HUDEP-2 (cell line): ENCODE results near the gene METTL16.
"Not testable (repeated sequence)": the region's sequence is repeated elsewhere in the genome, so short reads cannot be mapped to it uniquely, and the experiment has no call there.

Experiments
- DNase-seq, 76 experiments: peaks; one replicate each; lab custom pipeline; 2025; ENCODE audit not compliant: unreplicated experiment in 76 of 76; lab: John Stamatoyannopoulos, UW

Gene METTL16

GRCh38 chr17:2453325-2453724 lies 58.4 kb downstream of the METTL16 start:
- no peak for DNase-seq

- DNase-seq, result no peak
Observed at GRCh38 chr17:2452216-2452750, 59.4 kb downstream of the METTL16 start.

DNA sequence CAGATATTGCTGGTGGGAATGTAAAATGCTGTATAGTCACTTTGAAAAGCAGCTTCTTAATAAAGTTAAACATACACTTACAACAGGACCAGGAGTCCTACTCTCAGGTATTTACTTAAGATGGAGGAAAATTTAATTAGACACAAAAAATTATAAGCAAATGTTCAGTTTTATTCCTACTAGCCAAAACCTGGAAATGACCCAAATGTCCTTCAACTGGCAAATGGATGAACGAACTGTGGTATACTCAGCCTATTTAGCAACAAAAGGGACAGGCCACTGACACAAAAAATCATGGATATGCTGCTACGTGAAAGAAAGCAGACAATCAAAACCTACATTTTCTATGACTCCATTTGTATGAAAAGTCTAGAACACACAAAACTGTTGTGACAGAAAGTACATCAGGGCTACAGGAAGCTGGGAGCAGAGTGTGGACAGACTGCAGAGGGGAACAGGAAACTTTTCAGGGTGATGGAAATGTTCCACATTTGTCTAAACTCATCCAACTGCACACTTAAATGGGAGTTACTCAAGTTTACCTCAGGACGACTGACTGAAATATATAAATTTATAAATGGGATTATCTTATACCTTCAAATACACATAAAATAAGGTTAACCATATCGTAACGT lies 61.6 kb downstream of the METTL16 start:
- DNase-seq, result no peak

DNA sequence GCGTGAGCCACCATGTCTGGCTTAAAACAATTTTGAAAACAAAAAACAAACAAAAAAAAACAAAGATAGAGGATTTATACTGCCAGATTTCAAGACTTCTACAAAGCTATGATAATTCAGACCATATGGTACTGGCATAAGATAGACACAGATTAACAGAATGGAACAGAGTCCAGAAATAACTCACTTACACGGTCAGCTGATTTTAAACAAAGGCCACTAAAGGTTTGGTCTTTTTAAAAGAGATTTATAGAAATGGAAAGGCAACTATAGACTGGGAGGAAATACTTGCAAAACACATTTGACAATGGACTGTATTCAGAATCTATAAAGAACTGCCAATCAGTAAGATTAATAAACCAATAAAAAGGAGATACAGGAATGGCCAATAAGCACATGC lies 62.2 kb downstream of the METTL16 start:
- no peak for DNase-seq

- not testable (repeated sequence) for DNase-seq
Observed at GRCh38 chr17:2447479-2447878, 64.2 kb downstream of the METTL16 start.

GRCh38 chr17:2445638-2446037 lies 66.0 kb downstream of the METTL16 start:
- DNase-seq, result no peak

GRCh38 chr17:2444382-2444781 lies 67.3 kb downstream of the METTL16 start:
- DNase-seq, result no peak

GRCh38 chr17:2442166-2442565 lies 69.5 kb downstream of the METTL16 start:
- DNase-seq, result no peak

GRCh38 chr17:2440930-2441329 lies 70.8 kb downstream of the METTL16 start:
- no peak for DNase-seq

- DNase-seq, result not testable (repeated sequence)
Observed at GRCh38 chr17:2439997-2440396, 71.7 kb downstream of the METTL16 start.

GRCh38 chr17:2438823-2439222 lies 72.9 kb downstream of the METTL16 start:
- no peak for DNase-seq

GRCh38 chr17:2436316-2436905 lies 75.3 kb downstream of the METTL16 start:
- DNase-seq, result no peak

- DNase-seq, result peak in 40 of 76 experiments; percentile 1 to 70 (median 30)
Observed at GRCh38 chr17:2435862-2436261, 75.8 kb downstream of the METTL16 start.

GRCh38 chr17:2435181-2435741 lies 76.4 kb downstream of the METTL16 start:
- no peak for DNase-seq

GRCh38 chr17:2433696-2434095 lies 78.0 kb downstream of the METTL16 start:
- no peak for DNase-seq

- DNase-seq, result no peak
Observed at GRCh38 chr17:2427910-2428309, 83.8 kb downstream of the METTL16 start.

- DNase-seq, result no peak
Observed at GRCh38 chr17:2427215-2427614, 84.5 kb downstream of the METTL16 start.

GRCh38 chr17:2423271-2423670 lies 88.4 kb downstream of the METTL16 start:
- DNase-seq, result no peak

DNA sequence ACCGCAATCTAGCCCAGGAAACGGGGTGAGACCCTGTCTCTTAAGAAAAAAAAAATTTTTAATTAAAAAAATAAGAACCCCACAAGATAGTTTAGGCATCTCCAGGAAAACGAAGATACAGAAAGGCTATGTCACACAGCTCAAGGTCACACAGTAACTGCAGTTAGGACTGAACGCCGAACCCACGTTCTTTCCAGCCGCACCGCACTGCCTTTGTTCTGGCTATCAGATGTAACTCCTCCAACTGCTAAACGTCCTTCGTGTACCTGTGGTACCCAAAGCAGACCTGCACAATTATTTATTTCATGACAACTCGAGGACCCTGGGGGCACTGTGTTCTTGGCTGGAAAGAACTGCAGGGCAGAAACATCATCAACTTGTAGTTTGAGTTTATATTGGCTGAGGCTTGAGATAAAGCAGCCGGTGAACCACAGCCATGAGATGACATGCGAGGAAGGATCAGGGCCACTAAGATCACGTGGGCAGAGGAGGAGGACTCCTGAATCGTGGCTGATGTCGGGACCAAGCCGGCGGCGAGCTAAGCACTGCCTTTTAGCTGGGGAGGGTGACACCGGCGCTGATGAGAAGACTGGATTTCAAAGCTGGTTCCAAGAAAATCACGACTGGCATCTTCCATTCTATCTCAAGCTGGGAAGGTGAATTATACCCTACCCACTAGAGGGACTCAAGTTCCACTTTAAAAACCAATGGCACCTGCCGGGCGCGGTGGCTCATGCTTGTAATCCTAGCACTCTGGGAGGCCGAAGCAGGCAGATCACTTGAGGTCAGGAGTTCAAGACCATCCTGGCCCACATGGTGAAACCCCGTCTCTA lies 90.2 kb downstream of the METTL16 start:
- DNase-seq, result no peak

GRCh38 chr17:2420176-2420575 lies 91.5 kb downstream of the METTL16 start:
- DNase-seq, result no peak

GRCh38 chr17:2419486-2419885 lies 92.2 kb downstream of the METTL16 start:
- DNase-seq, result no peak
